Lower leg skin (tissue), 3 donors: Measurements from ENCODE around the gene MYORG.

ENCODE experiments used
- POLR2A ChIP-seq, 2 donors: fragments of 450-650 bp; IDR thresholded peaks; one replicate each; pipeline ENCODE4 v1.6.1; 2016 to 2017; ENCODE audit warnings: antibody characterized with exemption in 2 of 2, mild to moderate bottlenecking in 1 of 2, moderate library complexity in 1 of 2
- TF ChIP-seq, protein P1 (sequence below), 3 donors: fragments of 450-650 bp; IDR thresholded peaks; one replicate each; pipeline ENCODE4 v1.5.1; 2016; ENCODE audit warnings: antibody characterized with exemption in 3 of 3, mild to moderate bottlenecking in 3 of 3, moderate library complexity in 2 of 3

DNA sequence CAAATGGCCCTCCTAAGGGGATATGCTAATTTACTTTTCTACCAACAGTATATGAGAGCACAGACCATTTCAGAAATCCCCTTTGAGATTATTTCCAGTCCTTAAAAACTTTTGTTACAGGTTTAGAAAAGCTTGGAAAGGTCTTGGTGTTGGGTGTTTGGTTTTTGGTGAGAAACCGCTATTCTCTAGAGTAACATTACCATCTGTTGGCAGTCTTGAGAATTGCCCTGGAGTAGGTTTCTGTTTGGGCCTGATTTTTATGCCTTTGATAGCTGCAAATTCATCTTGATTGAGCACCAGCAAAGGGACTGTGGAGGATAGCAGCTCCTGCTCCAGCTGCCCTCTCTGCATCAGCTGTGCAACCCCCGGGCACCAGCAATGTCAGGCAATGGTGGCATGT is 39.3 kb downstream of the MYORG start:
- TF ChIP-seq, protein P1, sequence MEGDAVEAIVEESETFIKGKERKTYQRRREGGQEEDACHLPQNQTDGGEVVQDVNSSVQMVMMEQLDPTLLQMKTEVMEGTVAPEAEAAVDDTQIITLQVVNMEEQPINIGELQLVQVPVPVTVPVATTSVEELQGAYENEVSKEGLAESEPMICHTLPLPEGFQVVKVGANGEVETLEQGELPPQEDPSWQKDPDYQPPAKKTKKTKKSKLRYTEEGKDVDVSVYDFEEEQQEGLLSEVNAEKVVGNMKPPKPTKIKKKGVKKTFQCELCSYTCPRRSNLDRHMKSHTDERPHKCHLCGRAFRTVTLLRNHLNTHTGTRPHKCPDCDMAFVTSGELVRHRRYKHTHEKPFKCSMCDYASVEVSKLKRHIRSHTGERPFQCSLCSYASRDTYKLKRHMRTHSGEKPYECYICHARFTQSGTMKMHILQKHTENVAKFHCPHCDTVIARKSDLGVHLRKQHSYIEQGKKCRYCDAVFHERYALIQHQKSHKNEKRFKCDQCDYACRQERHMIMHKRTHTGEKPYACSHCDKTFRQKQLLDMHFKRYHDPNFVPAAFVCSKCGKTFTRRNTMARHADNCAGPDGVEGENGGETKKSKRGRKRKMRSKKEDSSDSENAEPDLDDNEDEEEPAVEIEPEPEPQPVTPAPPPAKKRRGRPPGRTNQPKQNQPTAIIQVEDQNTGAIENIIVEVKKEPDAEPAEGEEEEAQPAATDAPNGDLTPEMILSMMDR (IDR thresholded peaks at IDR 0.05), result no peak
- TF ChIP-seq POLR2A (IDR thresholded peaks at IDR 0.05), result no peak
